B cell (primary cell): Measurements from ENCODE around the gene CAPN14. TPM values are rescaled to one million over a fixed set of nuclear protein-coding genes. Genes with fewer than 3 reads are reported as not detected.

Experiments
- ATAC-seq: fragments of 200-7000 bp; cut with Tn5 transposase; one replicate; pipeline ENCODE4 v1.10.0; 2021; ENCODE audit warnings: low read depth, mild to moderate bottlenecking, moderate number of reproducible peaks, moderate library complexity
- CTCF ChIA-PET: fragments of 350-600 bp; sonication (Branson Sonifier 250); formaldehyde crosslinking; loops from one replicate; lab custom pipeline; 2021; ENCODE audit warnings: antibody characterized with exemption, inconsistent platforms; lab: Charles Lee
- POLR2A ChIA-PET: fragments of 350-600 bp; sonication (Branson Sonifier 250); formaldehyde crosslinking; loops from one replicate; lab custom pipeline; 2021; ENCODE audit warnings: antibody characterized with exemption; lab: Charles Lee
- DNase-seq: peaks from one replicate; pipeline ENCODE4 v3.0.0; 2013
- H2AFZ ChIP-seq: 2 replicates; pipeline ENCODE4 v1.6.1; 2012; ENCODE audit warnings: mild to moderate bottlenecking, low read depth, low read length; ENCODE audit not compliant: insufficient read depth, poor library complexity, severe bottlenecking
- H3K27ac ChIP-seq, 2 donors: 1 replicate in 1 of 2; 2 replicates in 1 of 2; pipeline ENCODE4 v1.5.1; 2012 to 2013; ENCODE audit warnings: low read length in 2 of 2, mild to moderate bottlenecking in 2 of 2, moderate library complexity in 1 of 2
- H3K27me3 ChIP-seq, 4 experiments: fragments of 200-600 bp in 1 of 4; sonication (generic) in 1 of 4; replicated peaks in 1 of 4; 1 replicate in 2 of 4; 2 replicates in 2 of 4; pipeline versions ENCODE4 v1.6.1 to v1.7.0; 2013 to 2016; ENCODE audit warnings: low read length in 3 of 4, mild to moderate bottlenecking in 2 of 4, mixed read lengths in 1 of 4, moderate library complexity in 1 of 4; ENCODE audit not compliant: insufficient read depth in 4 of 4, control insufficient read depth in 3 of 4; ENCODE audit errors: control extremely low read depth in 1 of 4
- H3K36me3 ChIP-seq, 2 experiments: replicated peaks in 1 of 2; 1 replicate in 1 of 2; 2 replicates in 1 of 2; pipeline versions ENCODE4 v1.6.1 to v1.7.1; 2013; ENCODE audit warnings: low read length in 1 of 2; ENCODE audit not compliant: insufficient read depth in 2 of 2, control insufficient read depth in 1 of 2; ENCODE audit errors: control extremely low read depth in 1 of 2, extremely low read depth in 1 of 2
- H3K4me1 ChIP-seq, 2 donors: fragments of 200-600 bp in 1 of 2; sonication (generic) in 1 of 2; 1 replicate in 1 of 2; 2 replicates in 1 of 2; pipeline versions ENCODE4 v1.5.1 to v1.6.1; 2013 to 2017; ENCODE audit warnings: low read length in 2 of 2; ENCODE audit not compliant: control insufficient read depth in 2 of 2, insufficient read depth in 2 of 2
- H3K4me2 ChIP-seq: replicated peaks from 2 replicates; pipeline ENCODE3; 2012; ENCODE audit warnings: mild to moderate bottlenecking, low read depth, low read length; ENCODE audit not compliant: poor library complexity, severe bottlenecking
- H3K4me3 ChIP-seq, 5 experiments: fragments of 200-600 bp in 1 of 5; sonication (generic) in 1 of 5; 1 replicate in 3 of 5; 2 replicates in 2 of 5; pipeline versions ENCODE4 v1.5.1 to v1.7.0; 2011 to 2016; ENCODE audit warnings: low read length in 4 of 5, mild to moderate bottlenecking in 4 of 5, low read depth in 2 of 5, control low read depth in 1 of 5, moderate library complexity in 1 of 5; ENCODE audit not compliant: insufficient read depth in 1 of 5; ENCODE audit errors: control extremely low read depth in 1 of 5, extremely low read depth in 1 of 5
- H3K79me2 ChIP-seq: fragments of 200-600 bp; sonication (generic); one replicate; pipeline ENCODE4 v1.6.0; 2016; ENCODE audit warnings: low read length; ENCODE audit not compliant: control insufficient read depth, insufficient read depth
- H3K9ac ChIP-seq: fragments of 200-600 bp; sonication (generic); 2 replicates; pipeline ENCODE4 v1.6.1; 2017; ENCODE audit warnings: mild to moderate bottlenecking, low read length, moderate library complexity
- H3K9me3 ChIP-seq, 3 donors: one replicate each; pipeline versions ENCODE4 v1.6.1 to v1.7.1; 2013; ENCODE audit warnings: low read length in 2 of 3; ENCODE audit not compliant: control insufficient read depth in 2 of 3, insufficient read depth in 1 of 3; ENCODE audit errors: control extremely low read depth in 1 of 3
- H4K20me1 ChIP-seq: 2 replicates; pipeline ENCODE4 v1.6.0; 2012; ENCODE audit warnings: mild to moderate bottlenecking, low read length; ENCODE audit not compliant: insufficient read depth, control insufficient read depth, poor library complexity, severe bottlenecking
- H3K27ac Mint-ChIP-seq: one replicate; pipeline ENCODE4 v1.8.0; 2021; ENCODE audit warnings: mixed read lengths
- H3K27me3 Mint-ChIP-seq: one replicate; pipeline ENCODE4 v1.8.0; 2021; ENCODE audit warnings: mixed read lengths
- H3K4me1 Mint-ChIP-seq: one replicate; pipeline ENCODE4 v1.8.0; 2021; ENCODE audit warnings: mixed read lengths
- H3K4me3 Mint-ChIP-seq: one replicate; pipeline ENCODE4 v1.8.0; 2021; ENCODE audit warnings: mixed read lengths
- H3K9me3 Mint-ChIP-seq: one replicate; pipeline ENCODE4 v1.8.0; 2022; ENCODE audit warnings: mixed read lengths; ENCODE audit not compliant: insufficient read depth
- EZH2 ChIP-seq: IDR thresholded peaks from 2 replicates; pipeline ENCODE4 v1.6.1; 2012; ENCODE audit warnings: borderline replicate concordance, low read depth, mild to moderate bottlenecking, moderate library complexity, low read length; ENCODE audit not compliant: insufficient read depth, poor library complexity, severe bottlenecking
- WGBS: methylation state at CpG from one replicate; pipeline ENCODE4 v1.1.5; 2013; ENCODE audit warnings: missing lambda C conversion rate; ENCODE audit not compliant: insufficient coverage; 5-methylcytosine and 5-hydroxymethylcytosine counted together
- intact Hi-C: fragments of 100-400 bp; cut with micrococcal nuclease; formaldehyde crosslinking; loops from one replicate; pipeline ENCODE4 v1.10.0; 2022
- polyA plus RNA-seq: library from polyadenylated mRNA; depleted of rRNA; stranded (reverse); fragments of >200 nt; gene quantifications from 2 replicates; pipeline ENCODE4 v1.2.3, GENCODE V29; 2012
- total RNA-seq, 2 donors: library from RNA; stranded (reverse); fragments of 120-200 nt in 1 of 2; gene quantifications; 1 replicate in 1 of 2; 2 replicates in 1 of 2; pipeline versions ENCODE4 v1.2.3 to v1.2.4, GENCODE V29; 2013 to 2022
- TF ChIP-seq, protein P1 (sequence below): fragments of 200-600 bp; IDR thresholded peaks from one replicate; pipeline ENCODE4 v1.8.0; 2022; ENCODE audit warnings: antibody characterized with exemption, mild to moderate bottlenecking

Gene CAPN14
- total and polyA plus RNA-seq, 2 donors (not counting 1 experiment from before 2014, with no cell fraction given): 2.5 to 7.8 TPM

DNA sequence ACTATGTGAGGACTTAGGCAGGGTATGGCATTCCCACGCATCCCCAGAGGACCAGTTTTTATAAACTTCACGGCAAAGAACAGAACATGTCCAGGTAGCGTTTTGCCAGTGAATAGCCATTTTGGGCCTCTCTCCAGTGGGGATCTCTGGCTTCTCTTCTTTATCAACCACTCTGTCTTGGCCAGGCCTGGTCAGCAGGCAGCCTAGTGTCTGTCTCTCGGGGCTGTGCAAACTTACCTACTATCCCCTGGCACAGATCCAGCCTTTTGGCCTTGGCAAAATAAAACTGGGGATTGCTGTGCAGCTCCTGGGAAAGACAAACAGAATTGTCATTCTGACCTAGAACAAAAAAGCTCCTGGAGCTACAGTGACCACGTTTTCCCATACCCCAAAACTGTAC is 14.5 kb downstream of the CAPN14 start:
- H3K9me3 ChIP-seq: no peaks in the 10 kb centered on the region
- H3K4me2 ChIP-seq: no peak overlapping the region
- POLR2A ChIA-PET: no interaction called here
- WGBS: 100% methylated on average over 4 of the region's 5 CpGs
- H2AFZ ChIP-seq: no peak overlapping the region
- CTCF ChIA-PET: interaction anchor here (1.5 kb wide), 1 partner anchor 14 kb away, joined by 4 read pairs; the partner anchor contains the start of gene CAPN14
- Mint-ChIP-seq H3K9me3 (no peaks in the 10 kb centered on the region), H3K27ac (no peak overlapping the region), H3K4me1 (peaks cover 4% of the 10 kb centered on the region), H3K4me3 (no peak overlapping the region), H3K27me3 (no peaks in the 10 kb centered on the region)
- no peak for DNase-seq
- TF ChIP-seq, protein P1, sequence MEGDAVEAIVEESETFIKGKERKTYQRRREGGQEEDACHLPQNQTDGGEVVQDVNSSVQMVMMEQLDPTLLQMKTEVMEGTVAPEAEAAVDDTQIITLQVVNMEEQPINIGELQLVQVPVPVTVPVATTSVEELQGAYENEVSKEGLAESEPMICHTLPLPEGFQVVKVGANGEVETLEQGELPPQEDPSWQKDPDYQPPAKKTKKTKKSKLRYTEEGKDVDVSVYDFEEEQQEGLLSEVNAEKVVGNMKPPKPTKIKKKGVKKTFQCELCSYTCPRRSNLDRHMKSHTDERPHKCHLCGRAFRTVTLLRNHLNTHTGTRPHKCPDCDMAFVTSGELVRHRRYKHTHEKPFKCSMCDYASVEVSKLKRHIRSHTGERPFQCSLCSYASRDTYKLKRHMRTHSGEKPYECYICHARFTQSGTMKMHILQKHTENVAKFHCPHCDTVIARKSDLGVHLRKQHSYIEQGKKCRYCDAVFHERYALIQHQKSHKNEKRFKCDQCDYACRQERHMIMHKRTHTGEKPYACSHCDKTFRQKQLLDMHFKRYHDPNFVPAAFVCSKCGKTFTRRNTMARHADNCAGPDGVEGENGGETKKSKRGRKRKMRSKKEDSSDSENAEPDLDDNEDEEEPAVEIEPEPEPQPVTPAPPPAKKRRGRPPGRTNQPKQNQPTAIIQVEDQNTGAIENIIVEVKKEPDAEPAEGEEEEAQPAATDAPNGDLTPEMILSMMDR: no peak
- TF ChIP-seq EZH2: no peak
- H3K27me3 ChIP-seq: no peaks in the 10 kb centered on the region
- H3K79me2 ChIP-seq: no peaks in the 10 kb centered on the region
- peaks cover 2 to 5% of the 10 kb centered on the region in 2 donors for H3K4me1 ChIP-seq
- intact Hi-C loops: no loop called here
- H4K20me1 ChIP-seq: no peaks in the 10 kb centered on the region
- no peak overlapping the region for H3K27ac ChIP-seq
- peaks cover 0 to 3% of the 10 kb centered on the region in 2 experiments for H3K36me3 ChIP-seq
- H3K9ac ChIP-seq: no peak overlapping the region
- no peak overlapping the region for H3K4me3 ChIP-seq
- ATAC-seq: no peak

DNA sequence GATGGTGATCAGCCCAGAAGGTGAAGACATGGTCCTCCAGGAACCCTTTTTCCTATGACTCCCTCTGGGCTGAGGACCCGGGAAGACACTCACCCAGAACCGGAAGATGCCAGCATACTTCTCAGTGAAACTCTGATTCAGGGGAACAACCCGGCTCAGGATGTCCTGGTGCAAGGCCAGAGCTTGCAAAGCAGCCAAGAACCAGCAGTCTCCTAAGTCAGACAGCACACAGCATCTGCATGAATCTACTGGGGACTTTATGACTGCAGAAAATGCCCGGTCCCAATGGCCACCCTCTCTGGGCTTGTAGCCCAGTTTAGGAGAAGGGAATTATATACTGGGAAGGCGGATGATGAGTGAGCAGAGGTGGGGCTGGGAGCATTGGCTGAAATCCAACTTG is 15.3 kb downstream of the CAPN14 start:
- Mint-ChIP-seq H3K27ac (no peak overlapping the region), H3K4me3 (no peak overlapping the region), H3K9me3 (no peaks in the 10 kb centered on the region), H3K27me3 (no peaks in the 10 kb centered on the region), H3K4me1 (peaks cover 2% of the 10 kb centered on the region)
- Histone ChIP-seq H3K79me2 (no peaks in the 10 kb centered on the region), H3K36me3 (peaks cover 0 to 3% of the 10 kb centered on the region in 2 experiments), H3K27ac (no peak overlapping the region), H3K27me3 (no peaks in the 10 kb centered on the region), H3K4me3 (no peak overlapping the region), H3K4me2 (no peak overlapping the region), H3K4me1 (no peaks in the 10 kb centered on the region), H3K9ac (no peak overlapping the region), H3K9me3 (no peaks in the 10 kb centered on the region), H2AFZ (no peak overlapping the region), H4K20me1 (no peaks in the 10 kb centered on the region)
- CTCF ChIA-PET: no interaction called here
- WGBS: 97% methylated on average over 5 of the region's 5 CpGs
- POLR2A ChIA-PET: no interaction called here
- TF ChIP-seq, protein P1: no peak
- no peak for TF ChIP-seq EZH2
- ATAC-seq (no peak), DNase-seq (no peak)
- intact Hi-C loops: no loop called here
